AG09319 (cell line): ENCODE data around the gene SGSH.
"Not testable (repeated sequence)": the region's sequence is repeated elsewhere in the genome, so short reads cannot be mapped to it uniquely, and the experiment has no call there.

Source experiments
- DNase-seq: peaks from one replicate; pipeline ENCODE4 v3.0.0-alpha.2; 2010; ENCODE audit warnings: low read depth; ENCODE audit errors: extremely low read depth
- CTCF ChIP-seq: IDR thresholded peaks from 2 replicates; pipeline ENCODE4 v1.5.1; 2011; ENCODE audit warnings: low read depth, mild to moderate bottlenecking, inconsistent platforms, low read length, moderate library complexity

The SGSH gene

GRCh38 chr17:80208050-80208449 lies 12.1 kb downstream of the SGSH start:
- no peak for TF ChIP-seq CTCF
- DNase-seq = no peak

- TF ChIP-seq CTCF = no peak
- DNase-seq = no peak
Observed at GRCh38 chr17:80205811-80206210, 14.3 kb downstream of the SGSH start.

DNA sequence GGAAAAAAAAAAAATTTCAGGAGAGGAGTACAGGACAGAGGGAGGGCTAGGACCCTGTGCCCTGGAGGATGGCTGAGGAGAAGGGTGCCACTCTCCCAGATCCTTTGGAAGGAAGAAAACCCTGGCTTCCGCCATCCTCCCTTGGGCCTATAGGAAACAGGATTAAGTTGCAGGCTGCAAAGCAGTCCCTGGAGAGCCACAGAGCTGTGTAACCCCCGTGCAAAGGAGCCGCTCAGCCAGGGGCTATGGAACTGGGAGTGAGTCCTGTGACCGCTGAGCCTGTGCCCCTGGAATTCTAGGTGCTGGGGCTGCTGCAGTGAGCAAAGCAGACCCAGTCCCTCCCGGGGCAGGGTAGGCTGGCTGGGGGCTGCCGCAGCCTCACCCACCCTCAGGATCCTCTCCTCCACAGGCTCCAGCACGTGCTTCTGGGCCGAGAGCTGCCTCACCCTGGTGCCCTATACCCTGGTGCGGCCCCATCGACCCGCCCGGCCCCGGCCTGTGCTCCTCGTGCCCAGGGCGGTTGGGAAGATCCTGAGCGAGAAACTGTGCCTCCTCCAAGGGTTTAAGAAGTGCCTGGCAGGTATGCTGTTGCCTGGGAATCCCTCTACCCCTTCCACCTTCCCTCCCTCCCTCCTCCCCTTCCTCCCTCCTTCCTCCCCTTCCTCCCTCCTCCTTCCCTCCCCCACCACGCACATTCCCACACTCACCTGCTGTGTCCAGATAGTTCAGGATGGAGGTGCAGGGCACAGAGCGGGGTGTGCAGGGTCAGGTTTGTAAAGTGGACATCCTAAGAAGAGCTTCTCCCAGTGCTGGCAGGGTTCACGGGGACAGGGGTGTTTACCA lies 15.3 kb downstream of the SGSH start:
- no peak for DNase-seq
- TF ChIP-seq CTCF = no peak

DNA sequence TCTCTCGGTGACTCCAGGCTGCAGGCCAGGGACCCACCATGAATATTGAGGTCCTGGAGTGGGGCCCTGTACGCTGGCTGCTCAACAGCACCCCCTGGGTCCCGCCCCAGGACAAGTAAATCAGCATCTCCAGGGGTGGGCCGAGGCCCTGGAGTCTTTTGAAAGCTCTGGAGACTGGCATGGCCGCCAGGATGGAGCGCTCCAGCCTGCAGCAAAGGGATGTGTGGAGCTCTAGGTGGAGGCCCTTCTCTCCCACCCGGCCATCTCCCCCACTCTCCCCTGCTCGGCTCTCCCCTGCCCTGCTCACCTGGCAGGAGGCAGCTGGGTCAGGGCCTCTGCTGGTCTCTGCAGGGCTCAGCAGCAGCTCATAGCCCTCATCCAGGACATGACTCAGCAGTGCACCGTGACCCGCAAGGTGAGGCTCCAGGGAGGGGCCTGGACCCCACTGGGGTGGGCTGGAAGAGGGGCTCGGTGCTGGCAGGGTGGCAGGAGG lies 16.6 kb downstream of the SGSH start:
- TF ChIP-seq CTCF = no peak
- no peak for DNase-seq

- DNase-seq = no peak
- TF ChIP-seq CTCF = no peak
Observed at GRCh38 chr17:80202197-80202596, 17.9 kb downstream of the SGSH start.

DNA sequence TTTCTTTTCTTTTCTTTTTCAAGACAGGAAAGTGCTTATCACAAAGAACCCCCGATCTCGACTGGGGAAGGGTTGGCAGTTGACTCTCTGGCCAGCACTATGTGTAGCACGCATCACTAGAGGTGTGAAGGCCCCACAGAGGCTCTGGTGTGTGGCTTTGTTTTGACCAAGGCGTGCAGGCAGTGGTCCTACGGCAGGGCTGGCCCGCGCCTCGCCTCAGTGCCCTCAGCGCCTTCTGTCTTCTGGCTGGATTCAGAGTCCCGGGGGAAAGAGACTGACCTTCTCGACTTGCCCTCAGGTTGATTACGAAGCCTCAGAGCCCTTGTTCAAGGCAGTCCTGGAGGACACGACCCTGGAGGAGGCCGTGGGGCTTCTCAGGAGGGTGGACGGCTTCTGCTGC lies 18.7 kb downstream of the SGSH start:
- DNase-seq = no peak
- TF ChIP-seq CTCF = no peak

GRCh38 chr17:80199295-80199694 lies 20.8 kb downstream of the SGSH start:
- not testable (repeated sequence) for DNase-seq

DNA sequence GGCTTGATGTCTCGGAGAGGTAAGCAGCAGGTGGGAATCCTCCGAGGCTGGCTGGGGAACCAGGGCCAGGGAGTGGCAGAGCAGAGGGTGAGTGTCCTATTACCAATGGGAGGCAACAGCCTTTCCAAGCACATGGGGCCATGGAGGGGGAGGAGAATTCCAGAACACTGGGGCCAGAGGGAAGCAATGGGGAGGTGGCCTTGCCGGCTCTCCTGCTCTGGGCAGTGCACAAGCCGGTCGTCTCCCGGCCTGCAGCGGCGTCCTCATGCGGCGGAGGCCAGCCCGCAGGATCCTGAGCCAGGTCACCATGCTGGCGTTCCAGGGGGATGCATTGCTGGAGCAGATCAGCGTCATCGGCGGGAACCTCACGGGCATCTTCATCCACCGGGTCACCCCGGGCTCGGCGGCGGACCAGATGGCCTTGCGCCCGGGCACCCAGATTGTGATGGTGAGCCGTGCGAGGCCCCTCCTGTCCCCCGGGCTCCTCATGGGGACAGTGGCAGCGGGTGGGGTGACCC lies 21.9 kb downstream of the SGSH start:
- no peak for DNase-seq
- no peak for TF ChIP-seq CTCF
